ENCODE results near the gene PTPRJ. TPM values are rescaled to one million over a fixed set of nuclear protein-coding genes. Genes with fewer than 3 reads are reported as not detected.
"Not testable (repeated sequence)": the region's sequence is repeated elsewhere in the genome, so short reads cannot be mapped to it uniquely, and the experiment has no call there.

Gene PTPRJ
- total RNA-seq, 1 donor from 2014 or later = 24.3 TPM

DNA sequence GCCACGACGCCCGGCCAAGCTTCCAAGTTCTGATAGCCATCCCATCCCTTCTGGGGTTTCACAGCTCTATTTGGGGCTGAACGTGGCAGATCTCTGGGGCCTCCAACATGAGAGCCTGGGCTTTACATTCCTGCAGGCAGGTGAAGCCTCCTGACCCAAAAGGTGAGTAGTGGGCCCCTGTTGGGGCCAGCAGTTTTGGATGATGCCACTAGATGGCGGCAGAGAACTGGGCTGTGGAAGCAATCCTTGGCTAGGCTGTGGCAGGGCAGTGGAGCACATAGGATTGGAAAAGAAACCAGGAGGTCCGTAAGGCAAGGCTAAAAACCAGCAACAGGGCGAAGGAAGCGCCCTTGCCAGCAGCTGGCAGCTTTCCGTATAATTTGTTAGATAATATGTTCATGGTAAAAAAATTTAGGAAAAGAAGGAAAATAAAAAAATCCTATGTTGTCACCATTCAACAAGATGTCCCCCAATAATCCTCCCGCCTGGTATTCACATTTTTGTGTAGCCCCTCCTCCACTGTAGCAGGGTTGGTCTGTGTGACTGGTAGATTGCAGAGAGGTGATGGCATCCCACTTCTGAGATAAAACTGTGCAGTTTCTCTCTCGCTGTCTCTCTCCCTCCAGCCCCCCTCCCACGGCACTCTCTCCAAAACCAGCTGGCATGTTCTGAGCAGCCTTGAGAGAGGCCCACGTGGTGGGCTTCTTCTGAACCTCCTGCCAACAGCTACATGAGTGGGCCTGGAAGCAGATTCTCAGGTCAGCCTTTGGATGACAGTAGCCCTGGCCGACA is 192.7 kb downstream of the PTPRJ start:
- H3K4me1 Mint-ChIP-seq = peaks cover 29% of the 10 kb centered on the region
- peak overlapping the region; percentile 62 for H3K27ac Mint-ChIP-seq (ENCODE audit: unreplicated experiment)
- peaks cover 5% of the 10 kb centered on the region for H3K36me3 Mint-ChIP-seq (ENCODE audit: low read depth)
- DNase-seq (ENCODE audit: low read depth, low spot score) = peak; percentile 67
- no peaks in the 10 kb centered on the region for H3K27me3 Mint-ChIP-seq (ENCODE audit: low read depth)
- TF ChIP-seq, protein P1, sequence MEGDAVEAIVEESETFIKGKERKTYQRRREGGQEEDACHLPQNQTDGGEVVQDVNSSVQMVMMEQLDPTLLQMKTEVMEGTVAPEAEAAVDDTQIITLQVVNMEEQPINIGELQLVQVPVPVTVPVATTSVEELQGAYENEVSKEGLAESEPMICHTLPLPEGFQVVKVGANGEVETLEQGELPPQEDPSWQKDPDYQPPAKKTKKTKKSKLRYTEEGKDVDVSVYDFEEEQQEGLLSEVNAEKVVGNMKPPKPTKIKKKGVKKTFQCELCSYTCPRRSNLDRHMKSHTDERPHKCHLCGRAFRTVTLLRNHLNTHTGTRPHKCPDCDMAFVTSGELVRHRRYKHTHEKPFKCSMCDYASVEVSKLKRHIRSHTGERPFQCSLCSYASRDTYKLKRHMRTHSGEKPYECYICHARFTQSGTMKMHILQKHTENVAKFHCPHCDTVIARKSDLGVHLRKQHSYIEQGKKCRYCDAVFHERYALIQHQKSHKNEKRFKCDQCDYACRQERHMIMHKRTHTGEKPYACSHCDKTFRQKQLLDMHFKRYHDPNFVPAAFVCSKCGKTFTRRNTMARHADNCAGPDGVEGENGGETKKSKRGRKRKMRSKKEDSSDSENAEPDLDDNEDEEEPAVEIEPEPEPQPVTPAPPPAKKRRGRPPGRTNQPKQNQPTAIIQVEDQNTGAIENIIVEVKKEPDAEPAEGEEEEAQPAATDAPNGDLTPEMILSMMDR (conservative IDR thresholded peaks at IDR 0.05) = peak; percentile 85
- no peak overlapping the region for H3K4me3 Mint-ChIP-seq
- H3K9me3 Mint-ChIP-seq = no peaks in the 10 kb centered on the region

GRCh38 chr11:48177661-48178060 is 197.3 kb downstream of the PTPRJ start:
- no peak overlapping the region for H3K4me3 Mint-ChIP-seq
- DNase-seq (ENCODE audit: low read depth, low spot score) = no peak
- TF ChIP-seq, protein P1 (conservative IDR thresholded peaks at IDR 0.05) = no peak
- no peaks in the 10 kb centered on the region for H3K9me3 Mint-ChIP-seq
- no peaks in the 10 kb centered on the region for H3K36me3 Mint-ChIP-seq (ENCODE audit: low read depth)
- H3K27ac Mint-ChIP-seq (ENCODE audit: unreplicated experiment) = no peak overlapping the region
- peaks cover 10% of the 10 kb centered on the region for H3K4me1 Mint-ChIP-seq
- peaks cover 4% of the 10 kb centered on the region for H3K27me3 Mint-ChIP-seq (ENCODE audit: low read depth)

DNA sequence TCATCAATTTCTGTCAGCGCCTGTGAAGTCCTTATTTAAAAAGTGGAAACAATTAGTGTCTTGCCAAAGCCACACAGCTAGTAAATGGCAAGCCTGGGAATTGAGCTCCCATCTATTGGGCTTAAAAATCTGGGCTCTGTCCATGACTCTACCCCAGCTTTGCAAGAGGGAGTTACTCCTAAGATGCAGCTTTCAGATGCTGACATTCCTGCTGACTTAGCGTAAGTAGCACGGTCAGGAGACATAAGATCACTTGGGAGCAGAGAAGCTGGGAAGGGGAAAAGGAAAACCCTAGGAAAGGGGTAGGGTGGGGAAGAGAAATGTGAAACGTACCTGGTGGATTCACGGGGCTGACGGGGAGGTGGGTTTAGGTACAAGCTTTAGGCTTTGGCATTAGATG is 200.3 kb downstream of the PTPRJ start:
- no peaks in the 10 kb centered on the region for H3K9me3 Mint-ChIP-seq
- no peaks in the 10 kb centered on the region for H3K36me3 Mint-ChIP-seq (ENCODE audit: low read depth)
- H3K4me1 Mint-ChIP-seq = peaks cover 3% of the 10 kb centered on the region

DNA sequence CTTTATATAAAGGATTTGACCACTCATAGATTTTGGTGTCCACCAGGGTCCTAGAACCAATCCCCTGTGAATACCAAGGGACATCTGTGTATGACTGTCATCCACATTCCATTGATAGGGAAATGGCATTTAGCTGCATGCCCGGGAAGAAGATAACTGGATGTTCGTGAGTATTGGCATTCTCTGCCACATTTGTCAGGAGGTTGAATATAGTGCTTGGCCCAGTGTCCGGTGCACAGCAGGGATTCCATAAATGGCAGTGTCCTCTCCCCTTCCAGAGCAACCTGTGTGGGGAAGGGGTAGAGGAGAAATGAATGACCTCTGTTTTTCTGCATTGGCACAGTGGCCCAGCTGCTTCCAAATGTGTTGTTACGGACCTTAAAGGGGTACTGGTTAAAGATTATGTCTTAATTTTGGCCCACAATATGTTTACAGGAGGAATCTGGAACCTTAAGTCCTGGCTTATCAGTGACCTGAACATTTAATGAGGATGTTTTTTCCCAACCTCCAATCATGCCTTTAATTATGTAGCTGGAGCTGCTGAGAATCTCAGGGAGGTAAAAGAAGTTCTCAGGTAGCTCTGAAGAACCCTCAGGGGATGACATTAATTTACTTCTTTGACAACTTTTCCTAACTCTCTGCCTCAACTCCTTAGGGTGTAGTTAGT is 202.6 kb downstream of the PTPRJ start:
- H3K9me3 Mint-ChIP-seq = no peaks in the 10 kb centered on the region
- no peak overlapping the region for H3K4me3 Mint-ChIP-seq
- H3K27me3 Mint-ChIP-seq (ENCODE audit: low read depth) = peaks cover 4% of the 10 kb centered on the region
- DNase-seq (ENCODE audit: low read depth, low spot score) = no peak
- no peak overlapping the region for H3K27ac Mint-ChIP-seq (ENCODE audit: unreplicated experiment)
- H3K36me3 Mint-ChIP-seq (ENCODE audit: low read depth) = no peaks in the 10 kb centered on the region
- TF ChIP-seq, protein P1 (conservative IDR thresholded peaks at IDR 0.05) = no peak
- no peaks in the 10 kb centered on the region for H3K4me1 Mint-ChIP-seq

More for the DNA sequence above, 200.3 kb downstream of the PTPRJ start:
- no peak overlapping the region for H3K27ac Mint-ChIP-seq (ENCODE audit: unreplicated experiment)
- H3K4me3 Mint-ChIP-seq = no peak overlapping the region
- TF ChIP-seq, protein P1 (conservative IDR thresholded peaks at IDR 0.05) = no peak
- no peak for DNase-seq (ENCODE audit: low read depth, low spot score)
- H3K27me3 Mint-ChIP-seq (ENCODE audit: low read depth) = peaks cover 4% of the 10 kb centered on the region

DNA sequence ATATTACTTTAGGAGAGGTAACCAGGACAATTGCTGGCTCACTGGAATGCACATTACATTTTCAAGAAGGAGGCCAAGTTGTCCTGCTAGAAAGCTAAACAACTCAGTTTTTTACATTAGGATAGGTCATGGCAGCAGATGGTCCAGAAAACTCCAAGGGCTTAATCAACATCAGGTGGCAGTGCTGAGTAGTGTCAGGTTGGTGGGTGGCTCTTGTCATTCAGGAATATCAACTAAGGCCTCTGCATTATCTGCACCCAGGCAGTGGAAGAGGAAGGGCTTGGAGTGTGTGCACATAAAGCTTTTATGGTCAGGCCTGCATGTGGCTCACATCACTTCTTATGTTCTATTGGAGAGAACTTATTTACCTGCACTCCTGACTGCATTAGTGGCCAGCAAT is 204.1 kb downstream of the PTPRJ start:
- no peak for DNase-seq (ENCODE audit: low read depth, low spot score)
- Mint-ChIP-seq H3K4me3 (no peak overlapping the region), H3K4me1 (no peaks in the 10 kb centered on the region), H3K36me3 (ENCODE audit: low read depth) (no peaks in the 10 kb centered on the region), H3K9me3 (no peaks in the 10 kb centered on the region), H3K27ac (ENCODE audit: unreplicated experiment) (no peak overlapping the region), H3K27me3 (ENCODE audit: low read depth) (peaks cover 4% of the 10 kb centered on the region)
- TF ChIP-seq, protein P1 (conservative IDR thresholded peaks at IDR 0.05) = no peak

DNA sequence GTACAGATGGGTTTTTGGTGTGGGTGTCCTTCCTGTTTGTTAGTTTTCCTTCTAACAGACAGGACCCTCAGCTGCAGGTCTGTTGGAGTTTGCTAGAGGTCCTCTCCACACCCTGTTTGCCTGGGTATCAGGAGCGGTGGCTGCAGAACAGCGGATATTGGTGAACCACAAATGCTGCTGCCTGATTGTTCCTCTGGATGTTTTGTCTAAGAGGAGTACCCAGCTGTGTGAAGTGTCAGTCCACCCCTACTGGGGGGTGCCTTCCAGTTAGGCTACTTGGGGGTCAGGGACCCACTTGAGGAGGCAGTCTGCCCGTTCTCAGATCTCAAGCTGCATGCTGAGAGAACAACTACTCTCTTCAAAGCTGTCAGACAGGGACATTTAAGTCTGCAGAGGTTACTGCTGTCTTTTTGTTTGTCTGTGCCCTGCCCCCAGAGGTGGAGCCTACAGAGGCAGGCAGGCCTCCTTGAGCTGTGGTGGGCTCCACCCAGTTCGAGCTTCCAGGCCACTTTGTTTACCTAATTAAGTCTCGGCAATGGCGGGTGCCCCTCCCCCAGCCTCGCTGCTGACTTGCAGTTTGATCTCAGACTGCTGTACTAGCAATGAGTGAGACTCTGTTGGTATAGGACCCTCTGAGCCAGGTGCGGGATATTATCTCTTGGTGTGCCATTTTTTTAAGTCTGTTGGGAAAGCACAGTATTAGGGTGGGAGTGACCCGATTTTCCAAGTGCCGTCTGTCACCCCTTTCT is 210.7 kb downstream of the PTPRJ start:
- H3K36me3 Mint-ChIP-seq (ENCODE audit: low read depth); H3K27me3 Mint-ChIP-seq (ENCODE audit: low read depth); H3K4me1 Mint-ChIP-seq; H3K4me3 Mint-ChIP-seq; H3K27ac Mint-ChIP-seq (ENCODE audit: unreplicated experiment); DNase-seq (ENCODE audit: low read depth, low spot score); H3K9me3 Mint-ChIP-seq: not testable (repeated sequence)
